Measurements from ENCODE around the gene NOXA1. TPM values are rescaled to one million over a fixed set of nuclear protein-coding genes. Genes with fewer than 3 reads are reported as not detected.
A peak's percentile ranks its signal among the peaks of the same experiment; 100 is the strongest.

Gene NOXA1
- total and polyA plus RNA-seq, 2 of the 8 experiments (the other 6 are each of a cell fraction or from before 2014, with no cell fraction given) = 0.34 to 0.91 TPM

GRCh38 chr9:137435381-137435891, 12.2 kb downstream of the NOXA1 start:
- Histone ChIP-seq H2AFZ (ENCODE audit: low read length) (no peak overlapping the region), H3K4me3 (ENCODE audit: extremely low read depth in 1 of 4, insufficient read depth in 2 of 4, low read depth in 3 of 4, low read length in 4 of 4) (no peak overlapping the region), H2BK20ac (ENCODE audit: low read length) (no peak overlapping the region), H2BK12ac (ENCODE audit: low read depth, low read length) (no peak overlapping the region), H2BK15ac (ENCODE audit: low read length) (no peak overlapping the region), H4K20me1 (replicated peaks in 1 of 2; ENCODE audit: control insufficient read depth in 1 of 2, insufficient read depth in 2 of 2, low read length in 2 of 2) (no peaks in the 10 kb centered on the region), H3K79me2 (ENCODE audit: control insufficient read depth in 1 of 2, insufficient read depth in 2 of 2, low read length in 2 of 2) (no peaks in the 10 kb centered on the region), H4K8ac (ENCODE audit: extremely low read depth, insufficient read depth, low read length) (peak overlapping the region; percentile 79), H3K9me3 (ENCODE audit: insufficient read depth in 2 of 2, low read depth in 1 of 2, low read length in 1 of 2) (no peaks in the 10 kb centered on the region), H2AK5ac (ENCODE audit: low read depth, low read length) (no peak overlapping the region), H3K27me3 (replicated peaks in 1 of 4; ENCODE audit: control insufficient read depth in 3 of 4, extremely low read depth in 1 of 4, insufficient read depth in 3 of 4, low read length in 3 of 4) (no peaks in the 10 kb centered on the region), H3K14ac (ENCODE audit: insufficient read length) (no peak overlapping the region), H3K4ac (replicated peaks; ENCODE audit: insufficient read length, low read depth, low read length) (no peak overlapping the region), H3K4me2 (ENCODE audit: insufficient read depth in 1 of 2, low read depth in 2 of 2, low read length in 2 of 2) (no peak overlapping the region), H3K18ac (ENCODE audit: extremely low read depth, low read length) (no peak overlapping the region), H3K4me1 (replicated peaks in 1 of 4; ENCODE audit: control insufficient read depth in 3 of 4, insufficient read depth in 4 of 4, low read length in 3 of 4) (no peaks in the 10 kb centered on the region), H4K5ac (ENCODE audit: insufficient read length, low read depth, low read length) (no peak overlapping the region), H3K79me1 (ENCODE audit: low read depth, low read length) (no peaks in the 10 kb centered on the region), H3K23me2 (ENCODE audit: low read depth, low read length) (no peaks in the 10 kb centered on the region), H2BK120ac (replicated peaks; ENCODE audit: low read depth, low read length) (no peak overlapping the region), H3K56ac (replicated peaks; ENCODE audit: insufficient read length, low read depth, low read length) (no peak overlapping the region), H4K91ac (replicated peaks; ENCODE audit: insufficient read length, low read length) (no peak overlapping the region), H3K27ac (ENCODE audit: low read depth, low read length) (no peak overlapping the region), H3K9ac (replicated peaks in 1 of 4; ENCODE audit: extremely low read depth in 1 of 4, low read depth in 3 of 4, low read length in 3 of 4) (no peak overlapping the region), H2BK5ac (ENCODE audit: low read depth, low read length) (no peak overlapping the region; the same call in 1 of the 2 replicates), H3K23ac (ENCODE audit: insufficient read length) (no peak overlapping the region), H3K36me3 (ENCODE audit: control insufficient read depth in 2 of 4, insufficient read depth in 4 of 4, low read length in 3 of 4) (no peaks in the 10 kb centered on the region)
- ChIA-PET CTCF (ENCODE audit: partially characterized antibody) (interaction anchor here (1.5 kb wide), 1 partner anchor 13 kb away, joined by 7 read pairs; the partner anchor contains the start of genes EXD3 and NOXA1), POLR2A (ENCODE audit: partially characterized antibody) (interaction anchor here (0.9 to 1.8 kb wide), 2 partner anchors 12 to 195 kb away, joined by 3 to 8 read pairs; partner anchors contain the start of genes EXD3, NOXA1 and TUBB4B)
- DNase-seq (ENCODE audit: low read depth in 1 of 2, low spot score in 2 of 2) = no peak
- no peak for FAIRE-seq
- WGBS, 2 experiments (ENCODE audit: extremely low coverage in 1 of 2, insufficient coverage in 1 of 2, insufficient read length in 1 of 2, insufficient replicate concordance in 2 of 2, low coverage in 1 of 2, low lambda C conversion rate in 2 of 2, missing lambda C conversion rate in 1 of 2) = 93% methylated on average over 19 of the region's 20 CpGs; no CpG with 5 or more reads in 1 of the 2 experiments
- TF ChIP-seq ATF2 (IDR thresholded peaks at IDR 0.05; ENCODE audit: low read length) = no peak
- no peak for TF ChIP-seq MAFK (IDR thresholded peaks at IDR 0.05; ENCODE audit: low read depth, low read length)
- no peak for TF ChIP-seq ZNF274 (IDR thresholded peaks at IDR 0.05; ENCODE audit: borderline replicate concordance, extremely low read depth, low read length)
- no peak for TF ChIP-seq RFX5 (IDR thresholded peaks at IDR 0.05; ENCODE audit: borderline replicate concordance, low read depth, low read length)
- TF ChIP-seq, protein P1, sequence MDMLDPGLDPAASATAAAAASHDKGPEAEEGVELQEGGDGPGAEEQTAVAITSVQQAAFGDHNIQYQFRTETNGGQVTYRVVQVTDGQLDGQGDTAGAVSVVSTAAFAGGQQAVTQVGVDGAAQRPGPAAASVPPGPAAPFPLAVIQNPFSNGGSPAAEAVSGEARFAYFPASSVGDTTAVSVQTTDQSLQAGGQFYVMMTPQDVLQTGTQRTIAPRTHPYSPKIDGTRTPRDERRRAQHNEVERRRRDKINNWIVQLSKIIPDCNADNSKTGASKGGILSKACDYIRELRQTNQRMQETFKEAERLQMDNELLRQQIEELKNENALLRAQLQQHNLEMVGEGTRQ (IDR thresholded peaks at IDR 0.05; ENCODE audit: low read length) = no peak
- TF ChIP-seq SAP30 (IDR thresholded peaks at IDR 0.05; ENCODE audit: insufficient read depth, insufficient replicate concordance, low read length) = no peak
